ENCODE data around the gene GBP6.

GRCh38 chr1:89322402-89322801 is 41.5 kb upstream of the GBP6 start:
- no peak for TF ChIP-seq CTCF (IDR thresholded peaks at IDR 0.05)
- no peak for TF ChIP-seq EZH2 (IDR thresholded peaks at IDR 0.05; ENCODE audit: borderline replicate concordance, insufficient read depth, low read depth, low read length, poor library complexity, severe bottlenecking)

Measured in B cell (primary cell).